Fibroblast of skin of back (primary cell): Measurements from ENCODE around the gene MRPS16.

ENCODE experiments used
- DNase-seq: peaks from one replicate; pipeline ENCODE4 v3.0.0-alpha.2; 2013

The MRPS16 gene

GRCh38 chr10:73239908-73240307 is 12.5 kb downstream of the MRPS16 start:
- no peak for DNase-seq

GRCh38 chr10:73238990-73239566 is 13.4 kb downstream of the MRPS16 start:
- no peak for DNase-seq

GRCh38 chr10:73234695-73235094 is 17.7 kb downstream of the MRPS16 start:
- DNase-seq = no peak

- peak; percentile 17 for DNase-seq
Measured at GRCh38 chr10:73233883-73234282, 18.6 kb downstream of the MRPS16 start.

- DNase-seq = no peak
Measured at GRCh38 chr10:73232887-73233286, 19.6 kb downstream of the MRPS16 start.

- DNase-seq = no peak
Measured at GRCh38 chr10:73229567-73229966, 22.9 kb downstream of the MRPS16 start.

GRCh38 chr10:73228247-73228646 is 24.2 kb downstream of the MRPS16 start:
- DNase-seq = no peak

GRCh38 chr10:73226663-73227062 is 25.8 kb downstream of the MRPS16 start:
- DNase-seq = no peak

GRCh38 chr10:73225518-73225917 is 26.9 kb downstream of the MRPS16 start:
- no peak for DNase-seq

GRCh38 chr10:73220989-73221388 is 31.5 kb downstream of the MRPS16 start:
- DNase-seq = peak; percentile 24

GRCh38 chr10:73219384-73219783 is 33.1 kb downstream of the MRPS16 start:
- no peak for DNase-seq

GRCh38 chr10:73218431-73219191 is 33.8 kb downstream of the MRPS16 start:
- DNase-seq = peak; percentile 21

- DNase-seq = no peak
Measured at GRCh38 chr10:73217628-73218027, 34.8 kb downstream of the MRPS16 start.

GRCh38 chr10:73215749-73216148 is 36.7 kb downstream of the MRPS16 start:
- no peak for DNase-seq

- DNase-seq = no peak
Measured at GRCh38 chr10:73211106-73211811, 41.2 kb downstream of the MRPS16 start.

- DNase-seq = no peak
Measured at GRCh38 chr10:73210395-73211105, 41.9 kb downstream of the MRPS16 start.

- DNase-seq = peak; percentile 56
Measured at GRCh38 chr10:73209705-73210104, 42.7 kb downstream of the MRPS16 start.

- DNase-seq = no peak
Measured at GRCh38 chr10:73207883-73208282, 44.6 kb downstream of the MRPS16 start.

GRCh38 chr10:73206385-73206784 is 46.1 kb downstream of the MRPS16 start:
- no peak for DNase-seq

- no peak for DNase-seq
Measured at GRCh38 chr10:73205890-73206289, 46.6 kb downstream of the MRPS16 start.

GRCh38 chr10:73205081-73205480 is 47.4 kb downstream of the MRPS16 start:
- no peak for DNase-seq
